ENCODE measurements around the gene LMX1B.

The LMX1B gene

DNA sequence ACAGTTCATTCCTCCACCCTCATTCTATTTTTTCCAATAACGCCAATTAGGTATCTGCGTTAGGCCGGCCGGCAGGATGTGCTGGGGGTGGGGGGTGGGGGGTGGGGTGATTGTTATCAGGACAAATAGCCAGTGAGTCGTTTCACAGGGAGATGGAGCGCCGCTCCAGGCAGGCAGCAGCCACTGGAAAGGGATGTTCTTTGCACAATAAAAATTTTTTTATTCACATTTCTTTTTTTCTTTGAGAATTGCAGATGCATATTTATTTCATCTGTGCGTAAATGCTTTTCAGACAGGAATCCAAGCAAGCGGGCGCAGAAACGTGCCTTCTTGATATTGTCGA lies 4.1 kb downstream of the LMX1B start:
- peak; percentile 33 for DNase-seq (ENCODE audit: low spot score)

DNA sequence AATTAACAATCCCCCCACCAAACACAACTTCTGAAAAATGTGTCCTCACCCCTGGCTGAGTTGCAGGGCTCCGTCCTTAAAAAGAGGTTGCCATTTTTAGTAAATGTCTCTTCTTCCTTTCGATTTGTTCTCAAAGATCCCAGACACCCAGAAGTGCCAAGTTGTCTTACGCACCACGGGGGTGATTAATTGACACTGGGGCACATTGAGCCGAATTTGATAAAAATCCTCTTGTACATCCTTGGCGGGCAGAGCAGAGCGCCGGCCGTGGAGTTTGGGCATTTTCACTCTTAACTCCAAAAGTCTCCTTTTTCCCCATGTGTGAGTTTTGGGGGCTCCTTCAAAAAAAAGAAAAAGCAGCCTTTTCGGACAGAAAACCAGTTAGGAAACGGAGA lies 4.5 kb downstream of the LMX1B start:
- DNase-seq (ENCODE audit: low spot score): peak; percentile 18

DNA sequence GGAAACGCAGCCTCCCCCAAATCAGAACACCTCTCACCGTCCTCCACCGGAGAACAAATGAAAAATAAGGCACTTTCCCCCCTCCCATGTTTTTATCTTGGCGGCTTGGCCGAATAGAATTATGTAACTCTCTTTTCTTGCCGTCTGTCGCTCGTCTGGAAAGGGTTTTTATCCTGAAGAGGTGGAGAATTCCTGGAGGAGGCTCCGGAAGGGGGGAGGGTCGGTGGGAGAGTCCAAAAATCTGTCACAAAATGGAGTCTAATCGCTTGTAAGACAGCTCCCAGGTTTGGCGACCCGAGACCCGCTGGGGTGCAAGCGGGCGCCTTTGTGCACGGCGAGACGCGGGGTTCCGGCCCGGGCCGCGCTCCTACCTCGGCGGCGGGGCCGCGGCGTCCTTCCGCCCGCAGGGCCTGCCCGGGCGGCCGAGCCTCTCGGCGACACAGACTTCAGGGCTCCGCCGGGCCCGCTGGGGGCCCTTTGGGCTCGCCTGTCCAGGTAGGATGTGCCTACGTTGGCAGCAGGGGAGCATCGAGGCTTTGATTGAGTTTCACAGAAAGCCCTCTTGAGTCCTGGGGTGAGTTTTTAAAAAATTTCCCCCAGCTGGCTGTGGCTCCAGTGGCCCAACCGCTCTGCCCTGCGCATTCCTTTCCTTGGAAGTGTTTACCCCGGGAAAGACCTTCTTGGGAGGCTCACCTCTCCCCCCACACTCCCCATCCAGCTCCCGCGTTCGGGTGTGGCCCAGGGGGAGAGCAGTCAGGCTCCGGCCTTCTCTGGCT lies 5.0 kb downstream of the LMX1B start:
- peak; percentile 28 for DNase-seq (ENCODE audit: low spot score)

DNA sequence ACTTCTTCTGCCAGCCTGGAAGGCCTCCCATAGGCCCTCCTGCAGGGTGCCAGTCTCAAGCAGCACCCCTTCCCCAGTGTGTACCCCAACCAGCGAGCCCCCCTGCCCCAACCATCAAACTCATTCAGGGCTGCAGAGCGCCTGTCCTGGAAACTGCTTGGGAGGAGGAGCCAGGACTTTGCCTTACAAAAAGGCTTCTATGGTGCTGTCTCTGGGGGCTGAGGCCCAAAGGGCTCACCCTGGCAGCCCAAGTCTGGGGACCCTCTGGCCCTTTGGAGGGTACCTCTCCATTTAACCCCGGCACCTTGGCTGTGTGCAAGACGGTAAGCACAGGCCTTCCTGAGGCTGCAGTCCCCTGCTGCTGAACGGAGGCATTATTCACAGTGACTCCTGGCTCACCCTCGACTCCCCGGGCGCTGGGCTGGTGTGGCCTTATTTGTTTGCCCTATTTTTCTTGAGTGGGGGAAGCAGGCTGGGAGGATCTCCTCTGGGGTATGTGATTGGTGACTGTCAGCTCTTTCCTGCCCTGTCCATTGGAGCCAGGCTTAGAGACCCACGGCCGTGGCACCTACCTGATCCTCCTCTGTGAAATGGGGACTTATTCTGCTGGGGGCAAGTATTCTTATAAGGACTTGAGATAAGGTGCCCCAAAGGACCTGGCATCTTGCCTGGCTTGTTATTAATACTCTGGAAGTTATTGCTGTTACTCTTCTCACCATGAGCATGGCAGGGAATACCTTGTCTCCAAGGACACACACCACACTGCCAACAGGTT lies 5.8 kb downstream of the LMX1B start:
- DNase-seq (ENCODE audit: low spot score): peak; percentile 16

DNA sequence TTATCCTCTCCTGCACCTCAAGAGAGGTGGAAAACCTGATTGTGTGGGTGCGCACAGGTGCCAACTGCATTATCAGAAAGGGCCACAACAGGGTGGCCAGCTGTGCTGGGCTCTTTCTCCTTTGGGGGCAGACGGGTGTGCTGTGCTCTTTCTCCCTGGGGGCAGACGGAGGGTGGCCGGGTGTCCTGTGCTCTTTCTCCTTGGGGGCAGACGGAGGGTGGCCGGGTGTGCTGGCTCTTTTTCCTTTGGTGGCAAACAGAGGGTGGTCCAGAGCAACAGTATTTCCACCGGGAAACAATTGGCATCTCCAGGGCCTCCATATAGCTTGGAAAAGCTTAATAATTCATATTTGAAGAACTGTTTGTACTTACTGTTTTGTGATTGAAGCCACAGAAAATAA lies 6.8 kb downstream of the LMX1B start:
- DNase-seq (ENCODE audit: low spot score): no peak

DNA sequence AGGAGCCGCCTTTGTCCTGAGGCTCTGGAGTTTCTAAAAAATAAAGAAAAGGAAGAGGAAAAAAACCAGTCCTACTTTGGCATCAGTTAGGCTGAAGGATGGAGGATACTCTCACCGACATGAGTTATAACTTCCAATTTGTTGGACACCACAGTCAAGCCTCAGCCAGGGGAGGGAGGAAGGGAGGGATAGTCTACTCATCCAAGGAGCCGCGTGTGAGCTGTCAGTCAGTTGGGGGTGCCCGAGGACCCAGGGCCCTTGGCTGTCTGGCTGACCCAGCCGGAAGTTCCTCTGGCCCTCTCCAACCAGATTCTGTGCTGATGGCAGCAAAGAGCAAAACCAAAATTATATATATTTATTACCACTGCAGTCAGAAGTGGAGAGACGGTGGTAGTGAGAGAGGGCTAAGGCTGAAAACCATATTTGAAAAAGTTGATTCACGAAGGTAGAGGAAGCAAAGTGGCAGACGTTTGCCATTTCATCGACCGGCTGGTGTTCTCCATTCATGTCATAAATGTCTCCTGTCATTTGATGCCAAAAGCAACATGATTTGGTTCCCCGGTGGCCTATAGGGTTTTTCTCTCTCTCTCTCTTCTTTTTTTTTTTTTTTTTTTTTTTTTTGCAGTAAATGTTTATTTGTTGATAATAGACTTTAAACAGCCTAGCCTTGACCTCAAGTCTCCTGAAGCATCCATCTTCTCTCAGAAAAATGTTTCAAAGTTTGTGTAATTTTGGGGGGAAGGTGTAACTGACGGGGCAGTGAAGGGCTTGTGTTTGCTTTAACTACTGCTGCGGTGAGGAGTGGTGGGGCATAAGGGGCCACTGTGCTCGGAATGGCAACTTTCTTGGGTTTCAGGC lies 7.6 kb downstream of the LMX1B start:
- DNase-seq (ENCODE audit: low spot score): peak; percentile 18

DNA sequence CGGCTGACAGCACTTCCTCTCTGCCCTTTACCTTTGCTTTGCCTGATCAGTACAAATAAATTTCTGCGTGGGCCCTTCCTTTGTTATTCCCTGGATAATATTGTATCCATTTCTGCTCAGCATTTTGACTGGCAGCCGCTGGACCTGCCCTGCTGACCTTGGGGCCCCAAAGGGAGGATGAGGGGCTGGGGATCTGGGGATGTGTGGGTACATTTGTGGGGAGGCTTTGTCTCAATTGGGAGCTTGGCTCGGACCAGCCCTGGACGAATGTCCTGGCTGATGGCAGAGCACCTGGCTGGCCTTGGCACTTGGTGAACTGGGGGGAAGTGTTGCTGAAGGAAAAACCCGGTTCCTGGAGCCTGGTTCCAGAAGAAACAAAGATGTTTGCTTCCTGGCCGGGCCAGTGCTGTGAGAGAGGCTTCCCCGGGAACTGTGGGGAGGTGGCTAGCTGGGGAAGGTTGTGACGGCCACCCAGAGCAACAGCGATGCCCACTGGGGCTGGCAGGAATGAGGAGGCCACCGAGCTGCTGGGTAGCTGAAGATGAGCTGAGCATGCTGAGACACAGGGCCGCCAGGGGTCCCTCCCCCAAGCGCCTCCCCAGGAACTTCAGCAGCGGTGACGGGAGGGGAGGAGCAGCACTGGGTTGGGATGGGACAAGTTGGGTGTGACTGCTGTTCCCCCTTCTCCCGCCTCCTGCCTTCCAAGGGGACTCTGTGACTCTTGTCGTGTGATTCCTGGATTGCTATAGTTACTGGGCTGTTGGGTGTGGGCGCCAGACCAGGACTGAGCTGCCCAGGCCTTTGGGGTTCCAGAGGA lies 8.4 kb downstream of the LMX1B start:
- DNase-seq (ENCODE audit: low spot score): no peak

DNA sequence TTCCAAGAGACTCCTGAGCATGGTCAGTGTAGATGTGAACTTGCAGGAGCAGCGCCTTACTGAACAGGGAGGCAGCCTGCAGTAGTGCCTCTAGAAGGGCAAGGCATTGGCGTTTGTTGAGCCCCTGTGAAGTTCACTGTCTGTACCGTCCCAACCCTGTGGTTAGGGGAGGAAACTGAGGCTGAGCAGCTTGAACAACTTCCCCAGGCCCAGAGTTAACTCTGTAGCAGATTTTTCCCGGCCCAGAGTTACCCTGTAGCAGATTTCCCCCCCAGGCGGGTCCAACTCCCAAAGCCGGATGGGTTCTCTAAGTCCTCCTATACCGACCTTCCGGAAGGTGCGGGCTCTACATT lies 9.6 kb downstream of the LMX1B start:
- no peak for DNase-seq (ENCODE audit: low spot score)

DNA sequence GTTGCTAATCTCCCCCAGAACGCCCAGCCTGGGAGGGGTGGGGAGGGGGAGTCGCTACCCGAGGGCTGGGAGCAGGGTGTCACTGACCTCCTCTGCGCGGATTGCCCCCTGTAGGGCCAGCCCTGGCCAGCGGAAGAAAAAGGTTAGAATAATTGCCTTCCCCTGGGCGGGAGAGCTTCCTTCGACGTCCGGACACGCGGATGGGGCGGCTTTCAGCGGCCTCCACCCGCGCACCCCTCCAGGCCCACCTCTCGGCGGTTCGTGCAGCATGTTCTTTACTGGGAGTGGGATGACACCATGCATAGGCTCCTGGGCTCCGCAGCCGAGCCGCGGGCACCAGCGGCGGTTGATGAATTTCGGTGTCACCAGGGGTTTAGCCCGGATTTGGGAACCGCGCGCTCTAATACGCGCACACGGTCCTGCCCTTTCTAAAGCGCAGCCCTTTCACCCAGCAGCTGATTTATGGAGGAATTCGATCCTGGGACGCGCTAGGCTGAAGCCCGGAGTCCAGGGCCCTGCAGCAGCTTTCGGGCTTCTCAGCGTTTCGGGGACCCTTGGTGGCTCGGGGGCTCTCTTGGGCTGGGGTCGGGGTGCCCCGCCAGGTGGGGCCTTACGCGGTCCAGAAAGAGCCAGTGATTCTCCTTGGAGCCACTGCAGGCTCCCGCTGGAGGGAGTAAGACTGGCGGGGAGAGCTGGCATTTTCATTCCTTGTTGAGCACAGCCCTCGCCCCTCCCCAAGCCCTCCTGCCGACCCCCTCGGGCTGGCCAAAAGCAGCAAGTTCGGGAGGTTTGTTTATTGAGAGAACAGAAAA lies 10.1 kb downstream of the LMX1B start:
- no peak for DNase-seq (ENCODE audit: low spot score)

DNA sequence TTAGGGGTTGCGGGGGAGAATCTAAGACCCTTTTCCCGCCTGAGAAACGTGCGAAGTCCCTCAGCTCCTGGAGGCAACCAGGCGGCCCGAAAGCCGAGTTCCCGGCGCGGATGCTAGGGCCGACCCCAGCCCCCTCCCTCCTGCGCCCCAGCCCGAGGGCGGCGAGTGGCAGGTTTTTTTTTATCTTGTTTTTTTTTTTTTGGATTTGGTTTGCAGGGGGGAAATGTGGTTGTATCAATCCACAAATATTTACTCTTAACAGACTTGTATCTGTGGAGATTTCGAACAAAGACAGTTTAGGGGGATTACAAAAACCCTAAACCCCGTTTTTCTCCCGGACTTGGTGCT lies 10.7 kb downstream of the LMX1B start:
- DNase-seq (ENCODE audit: low spot score): no peak

DNA sequence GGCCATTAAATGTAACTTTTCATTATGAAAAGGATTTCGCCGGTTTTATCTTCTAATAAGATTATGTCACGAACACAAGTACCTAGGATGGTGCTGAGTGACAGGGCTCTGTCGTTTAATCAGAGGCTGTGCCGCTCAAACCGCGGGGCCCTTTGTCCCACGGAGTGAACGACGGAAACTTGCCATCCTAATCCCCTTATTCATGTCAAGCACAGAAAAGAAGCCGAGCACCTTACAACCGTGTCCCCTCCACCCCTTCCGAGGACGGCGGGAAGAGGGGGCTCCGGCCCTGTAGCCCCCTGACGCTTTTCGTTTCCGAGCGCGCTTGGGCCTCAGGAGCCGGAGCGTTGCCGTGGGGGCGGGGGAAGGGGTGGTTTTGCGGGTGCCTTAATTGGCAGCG lies 11.2 kb downstream of the LMX1B start:
- no peak for DNase-seq (ENCODE audit: low spot score)

DNA sequence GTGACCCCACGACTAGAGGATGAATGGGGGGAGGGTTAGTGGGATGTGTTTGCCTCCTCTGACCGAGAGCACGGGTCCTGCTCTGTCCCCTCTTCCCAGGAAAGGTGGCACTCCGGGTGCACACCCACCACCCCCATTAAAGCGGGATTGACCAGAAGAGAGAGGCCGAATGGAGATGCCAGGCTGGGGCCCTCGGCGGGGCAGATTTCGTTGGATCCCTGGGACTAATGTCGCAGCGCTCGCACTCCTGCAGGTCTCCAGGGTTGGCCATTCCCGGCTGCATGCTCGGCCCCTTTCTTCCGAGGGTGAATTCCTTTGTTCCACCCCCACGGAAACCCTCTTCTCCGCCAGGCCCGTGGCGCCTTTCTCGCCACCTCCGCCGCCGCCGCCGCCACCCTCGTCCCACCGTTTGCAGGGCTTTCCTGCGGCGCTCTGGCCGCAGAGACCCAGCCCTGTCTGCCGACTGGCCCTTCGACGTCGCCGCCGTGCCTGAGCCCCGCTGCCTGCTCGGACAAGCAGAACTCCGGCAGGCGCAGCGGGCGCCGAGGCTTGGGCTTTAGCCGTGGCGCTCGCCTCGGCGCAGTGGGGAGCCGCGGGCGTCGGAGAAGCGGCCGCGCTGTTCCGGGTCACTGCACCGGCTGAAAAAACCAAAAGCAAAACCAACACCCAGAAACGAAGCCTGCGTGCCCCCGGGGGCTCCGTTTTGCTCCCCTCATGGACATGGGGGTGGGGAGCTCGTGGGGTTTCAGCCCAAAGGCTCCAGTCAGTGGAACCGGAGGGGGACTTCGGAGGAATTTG lies 11.8 kb downstream of the LMX1B start:
- no peak for DNase-seq (ENCODE audit: low spot score)

DNA sequence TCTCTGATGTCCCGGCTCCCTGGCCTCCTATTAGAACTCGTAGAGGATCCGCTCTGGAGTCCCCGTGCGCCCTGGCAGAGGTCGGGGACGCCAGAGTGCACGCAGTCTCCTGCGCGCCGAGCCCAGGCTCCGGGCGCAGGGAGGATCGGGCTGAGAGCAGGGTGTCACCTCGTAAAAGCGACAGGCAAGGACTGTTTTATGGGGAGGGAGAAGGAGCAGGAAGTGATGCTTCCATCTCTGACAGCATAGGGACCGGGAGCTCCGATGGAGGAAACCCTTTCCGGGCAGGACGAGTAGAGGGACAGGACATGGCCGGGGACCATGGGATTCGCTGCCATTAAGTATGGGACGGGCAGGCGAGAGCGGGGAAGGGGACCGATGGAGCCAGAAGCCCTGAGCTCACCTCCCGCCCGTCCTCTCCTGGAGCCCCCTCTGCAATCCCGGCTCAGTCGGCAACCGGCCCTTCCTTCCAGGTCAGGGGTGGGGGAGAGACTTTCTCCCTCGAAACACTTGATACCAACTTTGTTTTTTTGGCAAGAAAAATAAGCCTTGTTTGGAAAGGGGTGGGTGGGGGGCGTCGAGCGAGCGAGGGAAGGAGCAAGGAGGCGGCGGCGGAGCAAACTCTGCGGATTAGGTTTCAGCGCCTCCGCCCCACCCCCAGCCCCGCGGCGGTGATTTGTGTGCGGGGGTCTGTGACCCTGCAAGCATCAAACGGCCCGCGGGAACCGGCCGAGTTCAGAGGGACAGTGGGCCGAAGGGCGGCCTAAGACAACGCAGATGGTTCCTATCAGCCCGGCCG lies 12.6 kb downstream of the LMX1B start:
- no peak for DNase-seq (ENCODE audit: low spot score)

DNA sequence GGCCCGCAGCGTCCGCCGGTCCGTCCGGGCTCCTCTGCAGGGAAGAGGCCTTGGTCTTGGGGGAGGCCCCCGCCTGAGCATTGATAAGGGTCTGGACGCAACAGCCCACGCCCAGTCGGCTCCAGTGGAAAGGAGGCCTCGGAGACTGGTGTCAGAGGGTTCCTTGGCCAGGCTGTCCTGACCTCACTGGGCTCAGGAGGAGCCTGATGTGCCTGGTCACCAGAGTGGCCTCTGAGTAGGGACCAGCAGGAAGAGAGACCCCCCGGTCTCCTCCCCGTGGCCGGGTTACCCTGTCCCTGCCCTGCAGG lies 13.2 kb downstream of the LMX1B start:
- no peak for DNase-seq (ENCODE audit: low spot score)

DNA sequence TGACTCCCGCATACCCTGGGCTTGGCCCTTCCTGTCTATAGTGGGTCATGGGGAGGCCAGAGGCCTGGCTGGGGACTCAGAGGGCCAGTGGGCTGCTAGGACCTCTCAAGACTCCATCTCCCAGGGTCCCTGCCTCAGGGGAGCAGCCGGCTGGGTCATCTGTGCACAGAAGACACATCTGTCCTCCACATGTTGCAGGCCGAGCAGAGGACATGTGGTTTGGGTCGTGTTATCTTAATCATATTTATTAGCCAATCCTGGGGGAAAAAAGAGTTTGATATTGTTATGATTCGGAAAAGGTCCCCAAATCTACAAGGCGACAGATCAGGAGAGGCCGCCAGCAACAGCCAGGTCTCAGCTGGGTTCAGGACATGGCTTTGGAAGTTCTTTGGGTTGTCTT lies 14.4 kb downstream of the LMX1B start:
- DNase-seq (ENCODE audit: low spot score): no peak

DNA sequence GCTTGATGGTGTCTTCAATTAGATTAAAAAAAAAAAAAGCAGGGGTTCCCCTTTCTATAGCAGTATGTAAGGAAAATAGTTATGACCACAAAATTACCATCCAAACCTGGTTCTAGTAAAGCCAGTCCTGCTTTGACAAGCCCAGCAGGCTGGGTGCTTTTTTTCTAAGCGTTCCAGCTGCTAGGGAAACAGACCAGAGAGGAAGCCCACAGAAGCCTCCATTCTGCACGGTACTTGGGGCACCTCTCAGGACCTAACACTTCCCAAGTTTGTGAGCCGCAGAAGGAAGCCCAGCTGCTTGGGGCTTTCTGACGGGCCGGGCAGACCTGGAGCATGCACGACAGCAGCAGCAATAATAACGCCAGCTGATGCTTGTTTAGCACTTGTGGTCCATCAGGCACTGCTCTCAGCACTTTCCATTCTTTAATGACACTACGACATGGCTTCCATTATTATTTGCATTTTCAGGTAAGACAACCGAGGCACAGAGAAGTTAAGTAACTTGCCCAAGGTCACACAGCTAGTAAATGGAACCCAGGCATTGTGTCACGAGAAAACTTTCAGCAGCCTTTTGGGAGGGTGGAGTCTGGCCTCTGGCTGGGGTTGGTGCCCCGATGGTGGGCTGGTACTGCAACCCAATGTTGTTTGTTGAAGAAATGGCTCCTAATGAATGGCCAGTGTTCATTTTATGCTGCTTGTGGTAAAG lies 15.4 kb downstream of the LMX1B start:
- DNase-seq (ENCODE audit: low spot score): no peak

DNA sequence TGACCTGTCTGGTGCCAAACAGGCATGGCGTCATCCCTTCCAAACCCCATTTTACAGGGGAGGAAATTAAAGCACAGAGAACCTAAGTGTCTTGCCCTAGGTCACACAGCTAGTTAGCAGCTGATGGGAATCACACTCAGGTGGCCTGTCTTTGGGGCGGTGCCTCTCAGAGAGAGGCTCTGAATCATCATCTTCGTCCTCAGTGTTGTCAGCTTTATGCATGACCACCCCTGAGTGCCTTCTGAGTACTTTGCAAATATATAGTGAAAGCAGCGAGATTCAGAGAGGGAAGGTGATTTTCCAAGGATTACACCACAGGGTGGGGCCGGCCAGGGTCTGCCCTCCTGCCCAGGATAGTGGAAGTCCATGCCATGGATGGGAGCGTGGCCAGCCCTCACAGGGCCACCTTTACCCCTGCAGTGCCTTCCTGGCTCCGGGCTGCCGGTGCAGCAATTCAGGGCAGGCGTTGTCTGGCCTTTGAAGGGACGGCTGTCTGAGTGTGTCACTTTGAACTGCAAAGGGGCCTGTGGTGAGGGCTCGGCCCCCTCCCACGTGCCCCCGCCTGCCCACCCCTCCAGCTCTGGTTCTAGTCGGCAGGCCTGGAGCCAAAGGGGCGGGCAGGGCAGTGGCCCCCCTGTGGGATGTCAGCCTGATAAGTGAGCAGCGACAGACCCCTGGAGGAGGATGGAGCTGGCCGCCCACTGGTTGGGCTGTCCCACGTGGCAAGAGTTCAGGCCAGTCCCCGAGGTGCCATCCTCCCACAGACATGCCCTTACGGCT lies 16.9 kb downstream of the LMX1B start:
- DNase-seq (ENCODE audit: low spot score): no peak

DNA sequence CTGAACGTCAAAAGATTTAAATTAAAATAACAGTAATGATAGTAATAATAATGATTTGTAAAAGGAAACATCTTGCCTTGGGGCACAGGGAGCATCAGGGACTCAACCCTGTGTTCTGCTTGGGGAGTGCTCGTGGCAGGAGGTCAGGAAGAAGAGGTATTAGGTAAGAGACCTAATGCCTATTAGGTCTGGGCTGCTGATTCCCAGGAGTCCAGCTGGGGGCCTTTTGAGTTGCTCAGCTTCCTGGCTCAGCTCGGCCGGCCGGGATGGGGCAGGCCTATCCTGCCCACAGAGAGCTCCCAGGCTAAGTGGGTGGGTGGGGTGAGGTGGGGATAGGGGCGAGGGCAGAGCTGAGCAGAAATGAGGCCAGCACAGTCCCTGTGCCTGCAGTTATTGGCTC lies 17.5 kb downstream of the LMX1B start:
- DNase-seq (ENCODE audit: low spot score): no peak

All from HuH-7.5 (cell line).